Activated naive CD4-positive, alpha-beta T cell treated with anti-CD3 and anti-CD28 coated beads for 36 hours (primary cell): ENCODE measurements around the gene SYNGAP1. TPM values are rescaled to one million over a fixed set of nuclear protein-coding genes. Genes with fewer than 3 reads are reported as not detected.
"Not testable (repeated sequence)": the region's sequence is repeated elsewhere in the genome, so short reads cannot be mapped to it uniquely, and the experiment has no call there.

Source experiments
- CTCF ChIA-PET: fragments of 350-600 bp; sonication (Branson Sonifier 250); formaldehyde crosslinking; loops from one replicate; lab custom pipeline; 2021; ENCODE audit warnings: antibody characterized with exemption; lab: Charles Lee
- DNase-seq: peaks from one replicate; pipeline ENCODE4 v3.0.0-alpha.2; 2020
- H3K27ac Mint-ChIP-seq: one replicate; pipeline ENCODE4 v1.8.0; 2021; ENCODE audit warnings: mild to moderate bottlenecking, mixed read lengths
- H3K27me3 Mint-ChIP-seq: one replicate; pipeline ENCODE4 v1.8.0; 2021; ENCODE audit warnings: low read depth, mixed read lengths
- H3K36me3 Mint-ChIP-seq: one replicate; pipeline ENCODE4 v1.8.0; 2021; ENCODE audit warnings: low read depth, mixed read lengths
- H3K4me1 Mint-ChIP-seq: one replicate; pipeline ENCODE4 v1.8.0; 2021; ENCODE audit warnings: low read depth, mixed read lengths
- H3K4me3 Mint-ChIP-seq: one replicate; pipeline ENCODE4 v1.8.0; 2021; ENCODE audit warnings: mild to moderate bottlenecking, moderate library complexity, mixed read lengths
- H3K9me3 Mint-ChIP-seq: one replicate; pipeline ENCODE4 v1.8.0; 2021; ENCODE audit warnings: mixed read lengths
- intact Hi-C: fragments of 100-400 bp; cut with micrococcal nuclease; formaldehyde crosslinking; loops from one replicate; pipeline ENCODE4 v1.15.1; 2023
- total RNA-seq, 2 experiments: library from RNA; stranded (reverse); gene quantifications; one replicate each; pipeline ENCODE4 v1.2.3, GENCODE V29; 2021

SYNGAP1 gene
- total RNA-seq: 10 to 100 TPM; 35.1 to 42.2 TPM

DNA sequence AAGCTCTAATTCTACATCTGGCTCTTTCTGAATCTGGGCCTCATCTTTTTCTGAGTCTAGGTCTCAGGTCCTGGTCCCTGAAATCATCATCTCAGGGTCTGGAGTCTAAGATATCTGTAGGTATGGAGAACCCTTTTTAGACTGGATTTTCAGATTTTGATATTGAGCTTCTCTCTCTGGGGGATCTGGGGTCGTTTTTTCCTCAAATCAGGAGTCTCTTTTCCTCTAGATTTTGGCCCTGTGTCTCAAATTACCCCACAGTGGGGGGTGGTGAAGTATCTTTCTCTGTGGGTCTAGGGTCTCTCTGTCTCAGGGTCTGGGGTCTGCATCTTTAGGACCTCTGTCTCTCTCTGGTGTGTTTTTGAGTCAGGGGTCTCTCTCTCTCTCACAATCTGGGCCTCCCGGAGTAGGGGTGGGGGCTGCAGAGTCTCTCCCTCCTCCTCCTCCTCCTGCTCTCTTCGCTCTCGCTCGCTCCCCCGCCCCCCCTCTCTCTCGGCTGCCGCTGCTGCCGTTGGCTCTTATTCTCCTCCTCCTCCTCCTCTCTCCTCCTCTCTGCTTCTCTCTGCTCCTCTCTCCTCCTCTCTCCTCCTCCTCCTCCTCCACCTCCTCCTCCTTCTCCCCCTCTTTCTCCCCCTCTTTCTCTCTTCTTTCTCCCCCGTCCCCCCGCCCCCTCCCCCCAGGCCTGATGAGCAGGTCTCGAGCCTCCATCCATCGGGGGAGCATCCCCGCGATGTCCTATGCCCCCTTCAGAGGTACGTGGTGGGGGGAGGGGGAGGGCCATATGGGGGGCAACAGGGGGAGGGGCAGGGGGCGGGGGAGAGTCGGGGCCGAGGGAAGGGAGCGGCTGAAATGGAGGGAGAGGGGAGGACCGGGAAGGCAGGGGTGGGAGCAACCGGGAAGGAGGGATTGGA, at the start of gene SYNGAP1:
Gene SYNGAP1, plus strand, starts transcription at position 486 of the 911 bp plus-strand sequence. Its CDS starts 200 bp downstream, at position 686.
- Mint-ChIP-seq H3K4me1 (peaks cover 55% of the 10 kb centered on the region), H3K4me3 (peak within 1 kb of the TSS; percentile 92), H3K27me3 (no peaks in the 10 kb centered on the region), H3K27ac (peak within 1 kb of the TSS; percentile 99), H3K9me3 (no peaks in the 10 kb centered on the region), H3K36me3 (peaks cover 13% of the 10 kb centered on the region)
- CTCF ChIA-PET: interaction anchor here (0.6 to 1.9 kb wide), 6 partner anchors 9 to 159 kb away, joined by 3 to 9 read pairs (median 4); no protein-coding TSS in a partner anchor
- intact Hi-C loops: loop anchor here (2.0 to 5.0 kb wide), 6 partner anchors 107 to 817 kb away; partner anchors contain the start of genes BAK1, HMGA1, PSMB8 and VPS52
- peak; percentile 74 for DNase-seq

- H3K27me3 Mint-ChIP-seq, H3K27ac Mint-ChIP-seq, DNase-seq, H3K9me3 Mint-ChIP-seq, H3K36me3 Mint-ChIP-seq, H3K4me1 Mint-ChIP-seq, intact Hi-C loops, H3K4me3 Mint-ChIP-seq: not testable (repeated sequence)
- CTCF ChIA-PET: interaction anchor here (0.7 kb wide), 1 partner anchor 1230 kb away, joined by 3 read pairs; no protein-coding TSS in a partner anchor
These were observed 48.0 kb upstream of the SYNGAP1 start for GRCh38 chr6:33371901-33372300.

DNA sequence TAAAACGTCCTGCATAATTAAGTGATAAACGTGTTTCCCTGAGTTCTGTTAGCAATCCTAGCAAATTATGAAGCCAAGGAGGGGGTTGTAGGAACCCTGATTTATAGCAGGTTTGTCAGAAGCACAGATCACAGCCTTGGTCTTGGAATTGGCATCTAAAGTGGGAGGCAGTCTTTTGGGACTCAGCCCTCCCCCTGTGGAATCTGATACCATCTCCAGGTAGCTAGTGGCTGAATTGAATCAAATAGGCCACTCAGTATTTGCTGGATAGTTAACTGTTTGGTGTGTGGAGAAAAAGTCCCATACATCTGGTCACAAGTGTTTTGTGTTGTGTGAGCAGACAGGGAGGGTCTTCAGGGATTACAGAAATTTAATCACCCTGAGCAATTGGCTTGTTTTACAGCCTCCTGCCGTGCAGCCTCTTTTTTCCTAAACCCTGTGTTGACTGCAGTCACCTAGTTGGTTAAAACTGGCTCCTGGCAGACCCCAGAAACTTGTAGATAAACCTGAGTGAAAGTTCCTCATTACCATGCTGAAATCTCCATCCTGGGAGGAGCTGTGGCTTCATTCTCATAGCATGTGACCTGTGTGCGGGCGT, 47.2 kb upstream of the SYNGAP1 start:
- Mint-ChIP-seq H3K4me1 (peaks cover 2% of the 10 kb centered on the region), H3K4me3 (no peak overlapping the region), H3K27me3 (no peaks in the 10 kb centered on the region), H3K27ac (no peak overlapping the region), H3K9me3 (no peaks in the 10 kb centered on the region), H3K36me3 (no peaks in the 10 kb centered on the region)
- CTCF ChIA-PET: interaction anchor here (0.7 kb wide), 1 partner anchor 1229 kb away, joined by 3 read pairs; no protein-coding TSS in a partner anchor
- intact Hi-C loops: no loop called here
- DNase-seq: no peak

DNA sequence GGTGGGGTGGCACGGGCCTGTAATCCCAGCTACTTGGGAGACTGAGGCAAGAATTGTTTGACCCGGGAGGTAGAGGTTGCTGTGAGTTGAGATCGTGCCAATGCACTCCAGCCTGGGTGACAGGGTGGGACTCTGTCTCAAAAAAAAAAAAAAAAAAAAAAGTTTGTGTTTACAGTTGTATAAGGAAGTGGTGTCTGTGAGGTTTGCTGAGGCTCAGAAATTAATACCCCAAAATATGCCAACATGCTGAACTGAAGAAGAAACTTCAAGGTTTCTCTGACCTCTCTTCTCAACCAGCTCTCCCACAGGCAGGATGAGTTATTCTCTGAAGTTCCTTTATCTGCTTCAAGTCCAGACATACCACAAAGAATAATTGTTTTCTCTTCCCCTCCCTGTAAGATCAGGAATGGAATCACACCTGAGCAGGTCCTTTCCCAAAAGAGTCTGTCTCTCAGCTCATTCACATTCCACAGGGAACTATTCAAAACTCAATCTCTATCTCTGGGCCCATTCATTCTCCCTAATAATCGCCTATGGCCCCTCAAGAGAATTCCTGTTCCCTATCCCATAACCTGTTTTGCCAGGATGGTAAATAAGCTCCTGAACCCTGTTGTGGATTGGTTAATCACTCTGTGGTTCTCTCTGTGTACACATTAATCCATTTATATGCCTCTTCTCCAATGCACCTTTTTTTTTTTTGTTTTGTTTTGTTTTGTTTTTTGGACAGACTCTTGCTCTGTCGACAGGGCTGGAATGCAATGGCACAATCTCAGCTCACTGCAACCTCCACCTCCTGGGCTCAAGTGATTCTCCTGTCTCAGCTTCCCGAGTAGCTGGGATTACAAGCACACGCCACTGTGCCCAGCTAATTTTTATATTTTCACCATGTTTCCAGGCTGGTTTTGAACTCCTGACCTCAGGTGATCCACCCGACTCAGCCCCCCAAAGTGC, 45.6 kb upstream of the SYNGAP1 start:
- DNase-seq: no peak
- no peaks in the 10 kb centered on the region for H3K27me3 Mint-ChIP-seq
- no peak overlapping the region for H3K27ac Mint-ChIP-seq
- H3K9me3 Mint-ChIP-seq: no peaks in the 10 kb centered on the region
- peaks cover 2% of the 10 kb centered on the region for H3K4me1 Mint-ChIP-seq
- H3K36me3 Mint-ChIP-seq: no peaks in the 10 kb centered on the region
- H3K4me3 Mint-ChIP-seq: no peak overlapping the region
- CTCF ChIA-PET: interaction anchor here (0.6 kb wide), 1 partner anchor 389 kb away, joined by 3 read pairs; no protein-coding TSS in a partner anchor
- intact Hi-C loops: no loop called here

DNA sequence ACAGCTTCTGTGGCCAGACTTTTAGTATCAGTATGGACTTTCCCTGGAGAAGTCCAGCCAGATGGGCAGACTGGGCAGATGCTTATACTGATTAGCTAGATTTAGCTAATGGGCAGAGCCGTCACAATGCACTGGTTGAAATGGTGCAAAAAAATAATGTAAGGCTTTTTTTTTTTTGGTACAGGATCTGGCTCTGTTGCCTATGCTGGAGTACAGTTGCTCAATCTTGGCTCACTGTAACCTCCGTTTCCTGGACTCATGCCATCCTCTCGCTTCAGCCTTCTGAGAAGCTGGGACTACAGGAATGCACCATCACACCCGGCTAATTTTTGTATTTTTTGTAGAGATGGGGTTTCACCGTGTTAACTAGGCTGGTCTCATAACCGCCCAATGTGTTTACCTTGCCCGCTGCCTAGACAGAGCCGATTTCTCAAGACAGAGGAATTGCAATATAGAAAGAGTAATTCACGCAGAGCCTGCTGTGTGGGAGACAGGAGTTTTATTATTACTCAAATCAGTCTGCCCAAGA, 44.7 kb upstream of the SYNGAP1 start:
- no peak overlapping the region for H3K4me3 Mint-ChIP-seq

GRCh38 chr6:33377171-33377570, 42.7 kb upstream of the SYNGAP1 start:
- Mint-ChIP-seq H3K4me3 (no peak overlapping the region), H3K36me3 (no peaks in the 10 kb centered on the region), H3K27ac (no peak overlapping the region), H3K9me3 (no peaks in the 10 kb centered on the region), H3K27me3 (no peaks in the 10 kb centered on the region), H3K4me1 (peaks cover 2% of the 10 kb centered on the region)
- DNase-seq: no peak
- intact Hi-C loops: no loop called here
- CTCF ChIA-PET: no interaction called here

More for the DNA sequence above, 44.7 kb upstream of the SYNGAP1 start:
- Mint-ChIP-seq H3K27ac (no peak overlapping the region), H3K27me3 (no peaks in the 10 kb centered on the region), H3K9me3 (no peaks in the 10 kb centered on the region), H3K4me1 (peaks cover 2% of the 10 kb centered on the region), H3K36me3 (no peaks in the 10 kb centered on the region)
- intact Hi-C loops: no loop called here
- DNase-seq: no peak
- CTCF ChIA-PET: no interaction called here

GRCh38 chr6:33379184-33379583, 40.7 kb upstream of the SYNGAP1 start:
- H3K4me1 Mint-ChIP-seq, intact Hi-C loops, H3K27ac Mint-ChIP-seq, DNase-seq, H3K4me3 Mint-ChIP-seq, H3K36me3 Mint-ChIP-seq, H3K9me3 Mint-ChIP-seq, H3K27me3 Mint-ChIP-seq: not testable (repeated sequence)
- CTCF ChIA-PET: interaction anchor here (0.8 kb wide), 1 partner anchor 12 kb away, joined by 3 read pairs; no protein-coding TSS in a partner anchor

DNA sequence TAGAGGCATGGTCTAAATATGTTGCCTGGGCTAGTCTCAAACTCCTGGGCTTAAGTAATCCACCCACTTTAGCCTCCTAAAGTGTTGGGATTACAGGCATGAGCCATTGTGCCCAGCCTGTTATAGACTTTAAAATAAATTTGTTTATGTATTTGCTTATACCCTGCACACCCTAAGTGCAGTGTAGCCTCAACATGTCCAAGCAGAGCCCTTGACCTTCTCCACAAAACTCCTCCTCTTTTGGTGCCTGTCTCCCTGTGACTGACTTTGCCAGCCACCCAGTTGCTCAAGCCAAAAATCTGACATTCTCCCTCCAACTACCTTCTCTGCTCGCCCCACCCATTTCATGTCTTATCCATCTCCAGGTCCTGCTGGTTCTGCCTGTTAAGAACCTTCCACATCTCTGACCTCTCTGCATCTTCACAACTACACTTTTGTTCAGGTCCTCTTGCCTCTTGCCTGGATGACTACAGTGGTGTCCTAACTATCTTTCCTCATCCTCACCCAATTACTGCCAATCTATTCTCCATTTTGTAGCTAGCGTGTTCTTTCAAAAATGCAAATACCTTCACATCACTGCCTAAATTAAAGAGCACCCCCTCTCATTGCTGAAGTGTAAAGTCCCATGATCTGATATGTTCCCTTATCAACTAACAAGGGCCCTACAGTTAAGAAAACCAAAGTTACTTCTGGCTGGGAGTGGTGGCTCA, 39.4 kb upstream of the SYNGAP1 start:
- CTCF ChIA-PET: interaction anchor here (1.5 kb wide), 1 partner anchor 10 kb away, joined by 3 read pairs; no protein-coding TSS in a partner anchor
- no peaks in the 10 kb centered on the region for H3K36me3 Mint-ChIP-seq
- H3K27me3 Mint-ChIP-seq: no peaks in the 10 kb centered on the region
- H3K4me1 Mint-ChIP-seq: no peaks in the 10 kb centered on the region
- intact Hi-C loops: no loop called here
- DNase-seq: no peak
- H3K9me3 Mint-ChIP-seq: no peaks in the 10 kb centered on the region
- H3K4me3 Mint-ChIP-seq: no peak overlapping the region
- no peak overlapping the region for H3K27ac Mint-ChIP-seq

DNA sequence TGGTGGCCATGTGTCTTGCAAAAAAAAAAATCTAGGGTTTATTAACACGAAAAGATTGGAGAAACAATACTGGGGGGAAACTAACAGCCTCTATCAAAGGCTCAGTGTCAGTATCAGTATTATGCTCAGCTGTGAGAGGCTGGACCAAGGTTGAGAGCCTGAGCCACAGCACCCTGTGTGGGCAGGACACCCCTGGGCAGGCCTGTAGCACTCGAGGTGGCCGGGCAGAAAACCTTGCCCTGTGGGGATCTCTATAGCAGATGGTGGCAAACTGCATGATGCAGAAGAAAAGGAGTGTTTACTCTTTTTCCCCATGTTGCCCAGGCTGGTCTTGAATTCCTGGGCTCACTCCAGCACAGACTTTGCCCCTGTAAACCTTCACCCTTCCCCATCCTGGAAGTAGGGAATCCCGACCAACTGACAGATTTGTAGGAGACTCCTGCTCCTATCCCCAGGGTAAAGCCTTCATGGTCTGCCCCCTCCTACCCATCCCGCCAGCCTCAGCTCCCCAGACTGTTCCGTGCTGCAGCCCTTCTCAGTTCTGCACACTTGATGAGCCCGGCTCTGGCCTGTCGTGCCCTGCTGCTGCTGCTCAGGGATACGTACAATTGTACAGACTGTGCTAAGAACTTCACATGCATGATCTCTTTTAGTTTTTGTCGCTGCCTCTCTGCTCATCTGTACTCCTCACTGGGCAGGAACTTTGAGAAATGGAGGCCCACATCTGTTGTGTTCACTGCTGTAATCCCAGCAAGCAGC, 36.3 kb upstream of the SYNGAP1 start:
- intact Hi-C loops: no loop called here
- Mint-ChIP-seq H3K27me3 (no peaks in the 10 kb centered on the region), H3K27ac (no peak overlapping the region), H3K4me3 (no peak overlapping the region), H3K4me1 (no peaks in the 10 kb centered on the region), H3K9me3 (no peaks in the 10 kb centered on the region), H3K36me3 (no peaks in the 10 kb centered on the region)
- CTCF ChIA-PET: interaction anchor here (0.6 to 0.7 kb wide), 2 partner anchors 11 to 72 kb away, joined by 4 to 6 read pairs; no protein-coding TSS in a partner anchor
- no peak for DNase-seq

- CTCF ChIA-PET: interaction anchor here (0.6 kb wide), 1 partner anchor 57 kb away, joined by 3 read pairs; no protein-coding TSS in a partner anchor
- H3K9me3 Mint-ChIP-seq: no peaks in the 10 kb centered on the region
- H3K27me3 Mint-ChIP-seq: no peaks in the 10 kb centered on the region
- no peaks in the 10 kb centered on the region for H3K4me1 Mint-ChIP-seq
- no peak for DNase-seq
- H3K27ac Mint-ChIP-seq: no peak overlapping the region
- intact Hi-C loops: no loop called here
- H3K4me3 Mint-ChIP-seq: no peak overlapping the region
- no peaks in the 10 kb centered on the region for H3K36me3 Mint-ChIP-seq
These were observed 35.3 kb upstream of the SYNGAP1 start for GRCh38 chr6:33384581-33385020.
